NCI-H1092 treated with DMSO at 0.1 percent for 48 hours (cell line): Measurements from ENCODE around the gene INTS2.
A peak's percentile ranks its signal among the peaks of the same experiment; 100 is the strongest.
"Not testable (repeated sequence)": the region's sequence is repeated elsewhere in the genome, so short reads cannot be mapped to it uniquely, and the experiment has no call there.

ENCODE experiments used
- DNase-seq: peaks from one replicate; lab custom pipeline; 2025; lab: John Stamatoyannopoulos, UW

Gene INTS2

DNA sequence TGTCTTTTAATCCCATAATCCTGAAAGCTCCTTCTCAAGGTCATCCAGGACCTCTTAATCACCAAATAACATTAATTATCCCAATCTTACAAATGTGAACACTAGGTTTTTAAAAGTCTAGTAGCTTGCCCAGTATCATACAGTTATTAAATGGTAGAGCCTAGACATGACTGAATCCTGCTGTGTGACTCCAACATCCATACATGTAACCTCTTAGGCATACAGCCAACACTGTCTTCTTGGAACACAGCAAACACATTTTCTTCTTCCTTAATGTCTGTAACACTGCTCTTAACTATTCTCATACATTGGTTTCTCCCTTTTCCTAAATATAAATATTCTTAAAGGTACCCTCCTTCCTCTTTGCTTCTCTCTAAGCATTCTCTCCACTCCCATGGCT is 78.1 kb downstream of the INTS2 start:
- no peak for DNase-seq

DNA sequence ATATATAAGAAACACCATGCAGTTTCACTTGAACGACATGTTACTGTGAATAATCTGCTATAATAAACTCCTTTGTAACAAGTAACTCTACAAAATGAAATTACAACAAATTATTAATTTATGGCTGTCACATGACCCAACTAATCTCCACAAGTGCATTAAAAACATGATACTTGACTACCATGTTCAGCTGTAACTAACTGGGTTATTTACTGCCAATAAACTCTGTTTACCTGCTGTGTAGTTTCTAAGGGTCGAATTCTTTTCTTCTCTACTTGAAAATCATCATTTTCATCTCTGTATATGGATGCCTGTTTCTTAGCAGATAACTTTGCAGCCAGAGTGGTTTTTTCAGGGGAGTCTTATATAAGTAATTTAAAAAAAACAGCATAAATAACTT is 78.9 kb downstream of the INTS2 start:
- DNase-seq, result no peak

DNA sequence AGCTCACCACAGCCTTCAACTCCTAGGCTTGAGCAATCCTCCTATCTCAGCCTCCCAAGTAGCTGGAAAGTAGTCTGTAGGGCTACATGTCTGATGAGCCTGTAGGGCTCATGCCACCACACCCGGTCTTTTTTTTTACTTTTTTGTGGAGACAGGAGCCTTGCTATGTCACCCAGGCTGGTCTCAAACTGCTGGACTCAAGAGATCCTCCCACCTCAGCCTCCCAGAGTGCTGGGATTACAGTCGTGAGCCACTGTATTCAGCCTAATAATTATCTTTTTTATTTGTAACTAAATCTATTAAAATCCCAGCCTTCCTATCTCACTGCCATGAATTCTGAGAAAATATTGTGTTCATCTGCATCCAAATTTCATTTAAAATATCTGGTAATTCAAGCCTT is 79.5 kb downstream of the INTS2 start:
- DNase-seq, result no peak

DNA sequence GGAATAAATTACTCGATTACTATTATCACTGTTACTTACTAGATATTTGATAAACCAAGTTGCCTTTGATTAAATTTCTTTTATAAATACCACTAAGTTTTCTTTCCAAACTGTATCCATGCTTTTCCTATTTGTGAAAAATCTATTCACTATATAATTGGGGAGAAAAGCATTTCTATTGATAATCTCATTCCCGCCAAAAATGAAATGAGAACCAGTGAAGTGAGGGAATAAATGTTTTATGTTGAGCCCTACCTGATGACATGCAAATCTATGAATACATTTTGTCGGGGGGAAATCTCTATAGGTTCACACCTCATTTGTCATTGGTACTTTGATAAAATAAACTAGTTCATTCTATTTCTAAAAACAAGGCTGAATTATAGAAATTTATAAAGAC is 80.1 kb downstream of the INTS2 start:
- DNase-seq, result no peak

DNA sequence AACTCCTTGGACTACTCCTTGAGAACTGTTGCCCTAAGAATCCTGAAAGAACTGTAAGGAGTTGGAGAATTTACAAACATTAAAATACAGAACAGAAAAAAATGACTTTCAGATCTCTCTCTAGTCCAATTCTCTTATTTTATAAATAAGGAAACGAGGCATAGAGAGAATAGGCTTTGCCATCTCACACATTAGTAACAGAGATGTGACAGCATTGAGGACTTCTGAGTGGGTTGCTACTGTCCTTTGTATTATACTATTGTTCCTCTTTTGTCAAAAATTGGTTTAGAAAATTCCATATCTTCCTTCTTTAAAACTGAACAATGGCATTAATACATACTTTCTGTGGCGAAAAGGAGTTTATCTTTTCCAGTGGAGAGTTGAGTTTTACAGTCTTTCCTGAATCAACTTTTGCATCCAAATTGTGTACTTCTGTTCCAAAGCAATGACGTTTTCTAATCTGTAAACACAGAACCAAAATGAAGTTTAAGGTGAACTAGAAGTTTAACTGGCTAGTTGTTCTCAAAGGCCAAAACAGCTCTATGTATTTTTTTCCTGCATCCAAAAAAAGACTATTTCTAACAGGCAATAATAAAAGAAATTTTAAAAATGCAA is 80.9 kb downstream of the INTS2 start:
- no peak for DNase-seq

DNA sequence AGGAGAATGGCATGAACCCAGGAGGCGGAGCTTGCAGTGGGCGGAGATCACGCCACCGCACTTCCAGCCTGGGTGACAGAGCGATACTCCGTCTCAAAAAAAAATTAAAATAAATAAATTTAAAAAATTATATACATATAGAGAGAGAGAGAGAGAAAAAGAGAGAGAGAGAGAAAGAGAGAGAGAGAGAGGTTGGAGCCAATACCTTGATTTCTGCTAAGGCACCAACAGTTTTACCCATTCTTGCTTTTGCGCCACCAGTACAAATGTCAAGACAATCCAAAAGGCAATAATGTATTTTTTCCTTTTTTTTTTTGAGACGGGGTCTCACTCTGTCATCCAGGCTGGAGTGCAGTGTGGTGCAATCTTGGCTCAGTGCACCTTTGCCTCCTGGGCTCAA is 81.7 kb downstream of the INTS2 start:
- DNase-seq, result no peak

DNA sequence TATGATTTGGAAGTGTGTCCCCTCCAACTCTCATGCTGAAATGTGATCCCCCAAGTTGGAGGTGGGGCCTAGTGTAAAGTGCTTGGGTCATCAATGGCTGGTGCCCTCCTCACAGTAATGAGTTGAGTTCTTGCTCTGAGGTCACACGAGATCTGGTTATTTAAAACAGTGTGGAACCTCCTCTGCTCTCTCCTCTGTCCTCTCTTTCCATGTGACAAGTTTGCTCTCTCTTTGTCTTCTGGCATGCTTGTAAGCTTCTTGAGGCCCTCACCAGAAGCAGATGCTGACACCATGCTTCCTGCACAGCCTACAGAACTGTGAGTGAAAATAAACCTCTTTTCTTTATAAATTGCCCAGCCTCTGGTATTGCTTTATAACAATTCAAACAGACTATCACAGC is 84.3 kb downstream of the INTS2 start:
- no peak for DNase-seq

DNA sequence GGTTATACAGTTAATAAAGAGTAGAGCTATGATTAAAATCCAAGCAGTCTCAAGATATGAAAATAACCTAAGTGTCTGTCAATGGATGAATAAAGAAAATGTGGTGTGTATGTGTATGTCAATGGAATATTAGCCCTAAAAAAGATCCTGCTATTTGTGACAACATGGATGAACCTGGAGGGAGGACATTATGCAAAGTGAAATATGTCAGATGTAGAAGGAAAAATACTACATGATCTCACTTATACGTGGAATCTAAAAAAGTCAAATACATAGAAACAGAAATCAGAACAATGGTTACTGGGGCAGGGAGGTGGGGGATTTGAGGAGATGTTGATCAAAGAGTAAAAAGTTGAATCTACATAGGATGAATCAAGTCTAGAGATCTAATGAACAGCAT is 84.9 kb downstream of the INTS2 start:
- no peak for DNase-seq

DNA sequence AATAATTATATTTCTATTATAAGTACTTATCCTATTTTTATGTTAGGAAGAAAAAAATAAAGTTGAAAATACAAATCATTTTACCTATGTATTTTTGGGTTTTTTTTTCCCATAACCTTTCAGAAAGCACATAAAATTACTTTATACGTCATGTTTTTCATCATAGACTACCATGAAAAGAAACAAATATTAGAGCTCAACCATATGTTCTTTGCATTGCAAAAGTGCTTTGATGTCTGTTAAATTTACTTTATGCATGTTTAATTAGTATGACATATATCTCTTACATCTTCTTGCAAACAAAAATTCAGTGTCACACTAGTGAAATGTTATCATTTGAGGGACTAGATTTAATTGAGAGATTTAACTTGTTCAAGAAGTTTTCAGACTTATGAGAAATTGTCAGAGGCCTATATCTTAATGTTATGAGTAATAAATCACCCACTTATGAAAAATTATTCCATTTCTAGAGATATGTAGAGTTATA is 88.4 kb downstream of the INTS2 start:
- DNase-seq, result no peak

DNA sequence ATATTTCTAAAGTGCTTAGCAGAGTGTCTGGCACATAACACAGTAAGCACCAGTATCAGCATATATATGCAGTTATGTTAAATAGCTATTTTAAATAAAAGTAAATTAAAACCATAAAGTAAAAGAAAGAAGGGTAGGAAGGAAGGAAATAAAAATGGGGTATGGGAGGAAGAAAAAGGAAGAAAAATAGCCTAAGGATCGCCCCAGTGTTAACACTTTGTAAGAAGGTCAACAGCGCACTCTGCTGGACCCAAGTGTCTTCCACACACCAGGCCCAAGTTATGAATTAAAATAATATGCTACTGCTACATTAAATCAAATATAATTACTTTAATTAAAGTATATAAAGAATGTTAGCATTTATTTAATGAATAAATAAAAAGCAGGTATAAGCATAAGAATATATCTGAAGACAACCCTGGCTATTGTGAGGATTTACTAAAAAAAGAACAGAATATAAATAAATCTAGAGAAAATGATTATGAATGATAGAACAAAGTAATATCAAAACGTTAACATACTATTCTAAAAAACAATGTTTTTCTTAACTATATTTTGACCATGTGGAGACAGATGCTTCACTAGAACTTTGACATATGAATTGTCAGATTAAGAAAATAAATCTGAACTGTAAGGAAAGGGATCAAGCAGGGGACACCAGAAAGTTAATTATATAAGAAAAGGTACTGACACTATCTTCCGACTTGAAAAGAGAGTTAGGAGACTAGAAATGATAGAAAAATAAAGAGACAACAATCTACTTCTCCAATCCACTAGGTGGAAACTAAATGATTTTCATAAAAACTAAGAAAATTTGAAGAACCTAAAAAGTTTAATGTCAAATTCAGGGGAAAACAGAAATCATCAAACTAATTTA is 90.4 kb downstream of the INTS2 start:
- peak; percentile 7 for DNase-seq

DNA sequence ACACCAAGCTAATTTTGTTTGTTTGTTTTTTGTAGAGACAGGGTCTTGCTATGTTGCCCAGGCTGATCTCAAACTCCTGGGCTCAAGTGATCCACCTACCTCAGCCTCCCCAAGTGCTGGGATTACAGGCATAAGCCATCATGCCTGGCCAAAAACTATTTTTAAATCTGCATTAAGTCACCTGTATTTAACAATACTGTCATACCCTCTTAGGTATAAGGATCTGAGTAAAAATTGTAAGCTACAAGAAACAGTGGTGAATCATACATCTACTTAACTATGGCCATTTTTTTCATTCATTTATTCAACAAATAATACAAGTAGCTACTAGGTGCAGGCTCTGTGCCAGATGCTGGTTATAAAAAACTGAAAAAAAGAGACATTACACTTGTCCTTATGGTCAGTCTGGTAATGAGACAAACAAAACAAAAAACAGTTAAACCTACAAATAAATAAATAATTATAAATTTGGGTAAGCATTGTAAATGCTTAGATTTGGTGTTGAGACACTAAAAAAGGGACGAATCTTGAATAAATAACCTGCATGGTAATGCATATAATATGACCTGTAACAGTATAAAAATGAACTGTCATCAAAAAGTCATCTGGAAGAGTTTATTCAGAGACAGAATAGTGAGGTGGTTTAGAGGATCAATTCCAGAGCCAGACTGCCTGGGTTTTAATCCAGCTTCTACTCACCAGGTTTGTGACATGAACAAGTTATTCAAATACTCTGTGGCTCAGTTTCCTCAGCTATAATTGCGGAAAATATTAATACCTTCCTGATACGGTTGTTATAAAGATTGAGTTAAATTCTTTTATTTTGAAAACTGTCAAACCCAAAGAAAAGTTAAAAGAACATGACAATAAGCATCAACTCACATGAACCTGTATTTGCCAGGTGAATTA is 91.3 kb downstream of the INTS2 start:
- no peak for DNase-seq

DNA sequence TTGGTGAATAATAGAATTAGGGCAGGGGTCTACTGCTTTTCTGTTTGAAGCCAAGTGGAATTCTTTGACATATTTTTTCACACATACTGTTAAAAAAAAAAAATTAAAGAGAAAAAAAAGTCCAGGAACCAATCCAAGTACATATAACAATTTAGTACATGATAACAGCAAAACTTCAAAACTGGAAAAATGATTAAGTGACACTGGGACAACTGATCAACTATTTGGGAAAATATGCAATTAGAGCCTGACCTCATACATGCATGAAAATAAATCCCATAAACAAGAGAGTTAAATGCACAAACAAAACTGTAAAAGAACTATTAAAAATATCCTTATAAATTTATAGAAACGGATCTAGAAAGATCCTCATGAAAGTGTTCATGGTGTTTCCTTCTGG is 92.2 kb downstream of the INTS2 start:
- DNase-seq, result no peak

DNA sequence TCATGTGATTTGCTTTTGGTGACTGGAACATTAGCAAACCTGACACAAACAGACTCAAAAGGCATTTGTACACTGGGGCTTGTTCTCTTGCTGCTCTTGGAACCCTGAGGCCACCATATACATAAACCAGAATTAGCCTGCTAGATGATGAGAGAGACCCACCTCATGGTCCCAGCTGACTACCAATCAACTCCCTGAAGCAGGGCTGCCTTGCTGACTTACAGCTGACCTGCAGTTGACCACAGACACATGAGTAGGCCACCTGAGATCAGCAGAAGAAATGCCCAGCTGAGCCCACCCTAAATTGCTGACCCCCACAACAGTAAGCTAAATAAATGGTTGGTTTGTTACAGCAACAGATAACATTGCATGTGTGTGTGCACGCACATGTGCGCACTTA is 93.2 kb downstream of the INTS2 start:
- DNase-seq, result no peak

DNA sequence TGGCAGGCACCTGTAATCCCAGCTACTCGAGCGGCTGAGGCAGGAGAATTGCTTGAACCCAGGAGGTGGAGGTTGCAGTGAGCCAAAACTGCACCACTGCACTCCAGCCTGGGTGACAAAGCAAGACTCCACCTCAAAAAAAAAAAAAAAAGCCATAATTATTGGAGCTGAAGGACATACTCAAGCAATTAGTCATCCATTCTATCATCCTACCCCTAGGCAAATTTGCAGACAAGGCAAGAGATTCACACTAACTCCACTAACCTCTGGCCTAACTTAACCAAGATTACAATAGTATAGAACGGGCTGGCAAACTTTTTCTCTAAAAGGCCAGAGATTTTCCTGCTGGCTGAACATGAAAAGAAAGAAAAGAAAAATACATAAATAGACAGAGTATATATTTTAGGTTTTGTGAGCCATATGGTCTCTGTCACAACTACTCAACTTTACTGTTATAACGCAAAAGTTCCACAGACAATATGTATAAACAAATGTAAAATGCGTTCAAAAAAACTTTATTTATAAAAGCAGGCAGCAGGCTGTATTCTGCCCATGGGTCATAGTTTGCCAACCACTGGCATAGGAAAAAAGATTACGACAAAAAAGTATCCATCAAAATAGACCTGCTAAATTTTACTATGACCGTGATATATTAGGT is 94.1 kb downstream of the INTS2 start:
- no peak for DNase-seq

DNA sequence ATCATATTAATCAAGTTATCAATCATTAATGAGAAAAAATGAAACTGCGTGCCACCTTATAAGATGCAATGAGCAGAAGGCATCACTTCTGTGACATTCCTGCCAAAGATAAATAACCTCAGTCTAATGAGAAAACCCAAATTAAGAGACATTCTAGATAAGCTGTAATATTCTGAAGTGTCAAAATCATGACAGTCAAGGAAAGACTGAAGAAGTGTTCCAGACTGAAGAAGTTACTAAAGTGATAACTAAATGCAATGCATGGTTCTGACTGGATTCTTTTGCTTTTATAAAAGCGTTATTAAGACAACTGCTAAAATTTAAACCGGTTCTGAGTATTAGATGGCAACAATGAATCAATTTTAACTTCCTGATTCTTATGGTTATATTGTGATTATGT is 95.3 kb downstream of the INTS2 start:
- no peak for DNase-seq

DNA sequence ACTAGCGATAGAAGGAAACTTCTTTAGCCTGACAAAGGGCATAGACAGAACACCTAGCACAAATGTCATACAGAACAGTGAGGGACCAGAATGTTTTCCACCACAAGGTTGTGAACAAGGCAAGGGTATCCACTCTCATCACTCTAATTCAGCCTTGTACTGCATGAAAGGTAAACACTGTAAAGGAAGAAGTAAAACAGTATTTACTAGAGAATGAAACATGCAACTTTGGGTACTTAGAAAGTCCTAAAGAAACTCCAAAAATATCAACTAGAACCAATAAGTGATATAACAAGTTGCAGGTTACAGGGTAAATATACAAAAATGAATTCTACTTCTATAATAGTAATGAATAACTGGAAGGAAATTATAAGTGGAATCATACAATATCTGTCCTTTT is 96.7 kb downstream of the INTS2 start:
- no peak for DNase-seq

DNA sequence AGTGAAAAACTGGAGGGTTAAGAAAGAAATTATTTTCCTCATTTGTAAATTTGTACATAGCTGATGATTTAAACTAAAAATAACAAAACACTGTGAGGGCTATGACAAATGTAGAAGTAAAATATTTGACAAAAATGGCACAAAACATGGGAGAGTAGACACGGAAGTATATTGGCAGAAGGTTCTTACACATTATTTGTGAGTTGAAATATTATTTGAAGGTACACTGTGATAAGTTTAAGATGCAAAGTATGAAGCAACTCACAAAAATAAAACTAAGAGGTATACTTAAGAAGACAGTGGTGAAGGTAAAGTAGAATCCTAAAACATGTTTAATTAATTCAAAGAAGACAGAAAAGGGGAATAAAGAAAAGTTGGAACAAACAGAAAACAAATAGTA is 99.1 kb downstream of the INTS2 start:
- DNase-seq, result no peak

DNA sequence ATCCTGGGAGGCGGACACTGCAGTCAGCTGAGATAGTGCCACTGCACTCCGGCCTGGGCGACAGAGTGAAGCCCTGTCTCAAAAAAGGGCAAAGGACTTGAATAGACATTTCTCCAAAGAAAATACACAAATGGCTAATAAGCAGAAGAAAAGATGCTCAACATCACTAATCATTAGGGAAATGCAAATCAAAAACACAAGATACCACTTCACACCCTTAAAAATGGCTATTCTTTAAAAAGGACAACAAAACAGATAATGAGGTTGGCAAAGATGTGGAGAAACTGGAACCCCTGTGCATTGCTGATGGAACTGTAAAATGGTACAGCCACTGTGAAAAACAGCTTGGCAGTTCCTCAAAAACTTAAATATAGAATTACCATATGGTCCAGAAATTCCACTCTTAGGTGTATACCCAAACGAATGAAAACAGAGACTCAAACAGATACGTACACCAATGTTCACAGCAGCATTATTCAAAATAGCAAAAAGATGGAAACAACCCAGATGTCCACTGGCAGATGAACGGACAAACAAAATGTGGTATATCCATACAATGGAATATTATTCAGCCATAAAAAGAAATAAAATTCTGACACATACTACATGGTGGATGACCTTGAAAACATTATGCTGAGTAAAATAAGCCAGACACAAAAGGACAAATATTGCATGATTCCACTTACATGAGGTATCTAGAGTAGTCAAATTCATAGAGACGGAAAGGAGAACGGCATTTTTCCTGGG is 100.0 kb downstream of the INTS2 start:
- no peak for DNase-seq

DNA sequence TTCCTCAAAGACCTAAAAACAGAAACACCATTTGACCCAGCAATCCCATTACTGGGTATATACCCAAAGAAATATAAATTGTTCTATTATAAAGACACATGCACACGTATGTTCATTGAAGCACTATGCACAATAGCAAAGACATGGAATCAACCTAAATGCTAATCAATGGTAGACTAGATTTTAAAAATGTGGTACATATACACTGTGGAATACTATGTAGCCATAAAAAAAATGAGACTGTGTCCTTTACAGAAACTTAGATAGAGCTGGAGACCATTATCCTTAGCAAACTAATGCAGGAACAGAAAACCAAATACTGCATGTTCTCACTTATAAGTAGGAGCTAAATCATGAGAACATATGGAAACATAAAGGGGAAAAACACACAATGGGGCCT is 100.9 kb downstream of the INTS2 start:
- DNase-seq, result not testable (repeated sequence)

DNA sequence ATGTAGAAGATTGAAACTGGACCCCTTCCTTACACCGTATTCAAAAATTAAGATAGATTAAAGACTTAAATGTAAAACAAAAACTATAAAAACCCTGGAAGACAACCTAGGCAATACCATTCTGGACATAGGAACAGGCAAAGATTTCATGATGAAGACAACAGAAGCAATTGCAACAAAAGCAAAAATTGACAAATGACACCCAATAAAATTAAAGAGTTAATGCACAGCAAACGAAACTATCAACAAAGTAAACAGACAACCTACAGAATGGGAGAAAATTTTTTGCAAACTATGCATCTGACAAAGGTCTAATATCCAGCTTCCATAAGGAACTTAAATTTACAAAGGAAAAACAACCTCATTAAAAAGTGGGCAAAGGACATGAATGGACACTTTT is 101.6 kb downstream of the INTS2 start:
- DNase-seq, result not testable (repeated sequence)

DNA sequence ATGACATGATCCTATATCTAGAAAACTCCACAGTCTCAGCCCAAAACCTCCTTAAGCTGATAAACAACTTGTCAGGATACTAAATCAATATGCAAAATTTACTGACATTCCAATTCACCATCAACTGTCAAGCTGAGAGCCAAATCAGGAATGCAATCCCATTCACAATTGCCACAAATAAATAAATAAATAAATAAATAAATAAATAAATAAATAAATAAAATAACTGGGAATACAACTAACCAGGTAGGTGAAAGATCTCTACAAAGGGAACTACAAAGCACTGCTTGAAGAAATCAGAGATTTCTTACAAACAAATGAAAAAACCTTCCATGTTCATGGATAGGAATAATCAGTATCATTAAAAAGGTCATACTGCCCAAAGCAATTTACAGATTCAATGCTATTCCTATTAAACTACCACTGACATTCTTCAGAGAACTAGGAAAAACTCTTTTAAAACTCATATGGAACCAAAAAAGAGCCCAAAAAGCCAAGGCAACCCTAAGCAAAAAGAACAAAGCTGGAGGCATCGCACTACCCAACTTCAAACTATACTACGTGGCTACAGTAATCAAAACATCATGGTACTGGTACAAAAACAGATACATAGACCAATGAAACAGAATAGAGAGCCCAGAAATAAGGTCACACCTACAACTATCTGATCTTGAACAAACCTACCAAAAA is 102.2 kb downstream of the INTS2 start:
- DNase-seq, result no peak
